Stimulated activated CD8-positive, alpha-beta memory T cell treated with anti-CD3 and anti-CD28 coated beads, Interleukin-4, amount 100 ng/mL, for 1 hour (primary cell): Measurements from ENCODE around the gene STARD9.

Experiments
- DNase-seq, 2 donors: peaks; one replicate each; pipeline ENCODE4 v3.0.0-alpha.2; 2020; ENCODE audit warnings: low read depth in 2 of 2, low spot score in 1 of 2

Gene STARD9

DNA sequence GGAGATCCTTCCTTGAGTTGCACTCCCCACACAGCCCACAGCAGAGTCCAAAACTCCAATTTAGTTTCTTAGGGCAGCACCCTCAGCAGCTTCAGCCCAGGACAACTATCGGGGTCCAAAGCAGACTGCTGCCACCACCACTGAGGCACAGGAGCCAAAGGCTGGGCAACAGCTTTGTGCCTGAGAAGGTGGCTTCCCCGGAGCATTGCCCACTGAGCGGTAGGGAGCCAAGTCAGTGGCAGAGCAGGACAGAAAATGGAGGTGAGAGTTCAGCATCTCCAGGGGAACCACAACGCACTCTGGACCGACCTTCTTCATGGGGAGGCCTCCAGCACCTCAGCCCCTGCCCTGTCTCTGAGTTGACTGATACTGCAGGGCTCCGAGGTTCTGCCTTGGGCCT, 118.1 kb downstream of the STARD9 start:
- DNase-seq = no peak

DNA sequence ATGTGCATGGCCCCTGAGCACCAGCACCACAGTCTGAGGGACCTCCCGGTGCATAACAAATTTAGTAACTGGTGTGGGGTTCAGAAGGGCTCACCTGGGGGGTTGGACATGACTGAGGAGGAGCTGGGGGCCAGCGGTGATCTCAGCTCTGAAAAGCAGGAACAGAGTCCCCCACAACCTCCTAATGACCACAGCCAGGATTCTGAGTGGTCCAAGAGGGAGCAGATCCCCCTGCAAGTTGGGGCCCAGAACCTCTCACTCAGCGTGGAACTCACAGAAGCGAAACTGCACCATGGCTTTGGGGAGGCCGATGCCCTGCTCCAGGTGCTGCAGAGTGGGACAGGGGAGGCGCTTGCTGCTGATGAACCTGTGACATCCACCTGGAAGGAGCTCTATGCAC, 118.5 kb downstream of the STARD9 start:
- no peak for DNase-seq

DNA sequence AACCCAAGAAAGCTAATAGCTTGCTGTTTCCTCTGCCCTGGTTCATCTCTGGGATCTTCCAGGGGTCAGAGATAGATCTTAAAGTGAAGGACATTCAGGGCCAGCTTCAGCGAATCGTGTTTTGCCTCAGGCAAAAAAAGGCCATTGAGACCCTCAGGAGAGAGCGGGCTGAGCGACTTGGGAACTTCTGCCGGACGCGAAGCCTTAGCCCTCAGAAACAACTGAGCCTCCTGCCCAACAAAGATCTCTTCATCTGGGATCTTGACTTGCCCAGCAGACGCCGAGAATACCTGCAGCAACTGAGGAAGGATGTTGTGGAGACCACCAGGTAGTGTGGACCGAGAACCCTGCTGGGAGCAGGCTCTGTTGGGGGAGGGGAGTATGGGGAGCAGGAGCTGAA, 119.0 kb downstream of the STARD9 start:
- DNase-seq = no peak

DNA sequence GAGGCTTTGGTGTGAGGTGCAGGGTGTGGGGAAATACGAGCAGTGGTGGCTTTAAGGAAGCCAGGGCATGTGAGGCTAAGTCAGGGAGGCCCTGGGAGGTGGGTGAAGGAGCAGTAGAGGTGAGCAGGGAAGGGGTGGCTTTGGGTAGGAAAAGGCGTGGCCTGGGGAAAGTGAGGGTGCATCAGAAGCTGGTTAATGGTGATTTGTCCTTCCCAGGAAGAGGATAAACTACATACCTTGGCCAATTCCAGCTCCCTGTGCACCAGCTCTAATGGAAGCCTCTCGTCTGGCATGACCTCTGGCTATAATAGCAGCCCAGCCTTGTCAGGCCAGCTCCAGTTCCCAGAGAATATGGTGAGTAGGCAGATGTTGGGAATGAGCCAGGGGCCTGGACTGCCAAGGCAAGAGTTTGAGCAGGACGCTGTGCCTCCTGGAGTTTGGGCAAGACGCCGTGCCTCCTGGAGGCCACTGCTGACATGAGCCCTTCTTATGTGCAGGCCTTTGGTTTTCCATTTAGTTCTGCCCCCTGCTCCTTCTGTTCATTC, 120.2 kb downstream of the STARD9 start:
- DNase-seq = no peak

DNA sequence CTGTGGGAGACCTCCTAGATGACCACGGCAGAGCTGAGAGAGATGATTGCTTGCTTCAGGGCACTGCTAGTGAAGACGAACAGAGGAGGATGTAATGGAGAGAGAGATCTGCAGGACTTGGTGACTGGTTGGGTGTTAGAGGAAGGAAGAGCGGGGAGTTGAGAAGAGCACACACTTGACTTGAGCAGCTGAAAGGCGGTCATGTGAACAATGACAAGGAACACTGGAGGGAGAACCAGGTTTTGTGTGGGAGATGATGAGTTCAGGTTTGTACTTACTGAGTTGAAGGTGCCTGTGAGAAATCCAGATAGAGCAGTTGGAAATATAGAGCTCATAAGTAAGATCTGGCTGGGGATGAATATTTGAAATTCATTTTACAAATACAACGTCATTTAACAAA, 121.2 kb downstream of the STARD9 start:
- DNase-seq = no peak

DNA sequence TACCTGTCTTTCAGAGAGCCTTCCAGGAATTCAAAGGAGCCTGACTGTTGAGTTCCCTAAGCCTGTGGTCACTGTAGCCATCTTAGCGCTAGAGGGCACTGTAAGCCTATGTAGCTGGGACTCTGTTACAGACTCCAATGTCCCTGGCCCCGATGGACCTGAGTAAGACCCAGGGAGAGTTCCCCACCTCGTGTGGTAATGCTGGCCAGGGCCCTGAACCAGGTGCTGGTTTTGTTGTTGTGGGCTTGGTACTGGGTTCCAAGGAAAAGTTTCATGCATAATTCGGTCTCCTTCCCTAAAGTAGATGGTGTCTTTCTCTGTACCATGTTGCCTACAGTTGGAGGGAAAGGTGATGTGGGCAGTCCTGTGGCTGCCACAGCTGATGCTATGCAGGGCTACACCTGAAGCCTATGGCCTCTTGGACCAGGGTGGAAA, 129.1 kb downstream of the STARD9 start:
- DNase-seq = peak in 1 of 2 donors; percentile 39

DNA sequence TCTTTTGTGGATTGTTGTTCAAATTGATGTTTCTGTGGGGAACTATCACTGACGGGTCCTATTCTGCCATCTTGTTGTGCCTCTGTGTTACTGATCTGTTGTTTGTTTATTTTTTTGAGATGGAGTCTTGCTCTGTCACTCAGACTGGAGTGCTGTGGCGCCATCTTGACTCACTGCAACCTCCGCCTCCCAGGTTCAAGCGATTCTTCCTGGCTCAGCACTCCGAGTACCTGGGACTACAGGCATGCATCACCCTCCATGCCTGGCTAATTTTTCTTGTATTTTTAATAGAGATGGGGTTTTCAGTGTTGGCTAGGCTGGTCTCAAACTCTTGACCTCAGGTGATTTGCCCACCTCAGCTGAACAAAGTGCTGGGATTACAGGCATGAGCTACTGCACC, 129.9 kb downstream of the STARD9 start:
- DNase-seq = no peak

DNA sequence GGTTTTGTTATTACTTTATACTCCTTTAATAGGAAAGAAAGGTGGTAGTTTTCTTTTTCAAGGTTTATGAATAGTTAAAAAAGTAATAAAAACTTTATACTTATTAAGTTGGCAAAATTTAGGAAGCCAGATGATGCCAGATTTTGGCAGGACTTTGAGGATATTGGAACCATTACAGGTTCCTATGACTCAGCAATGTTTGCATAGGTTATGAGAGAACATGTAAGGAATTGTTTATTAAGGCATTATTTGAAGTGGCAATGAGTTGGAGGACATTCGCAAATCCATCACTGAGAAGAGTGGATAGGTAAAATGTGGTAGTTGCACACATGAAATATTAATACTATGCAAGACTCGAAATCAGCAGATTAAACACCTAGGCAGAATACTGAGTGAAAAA, 131.7 kb downstream of the STARD9 start:
- DNase-seq = no peak

DNA sequence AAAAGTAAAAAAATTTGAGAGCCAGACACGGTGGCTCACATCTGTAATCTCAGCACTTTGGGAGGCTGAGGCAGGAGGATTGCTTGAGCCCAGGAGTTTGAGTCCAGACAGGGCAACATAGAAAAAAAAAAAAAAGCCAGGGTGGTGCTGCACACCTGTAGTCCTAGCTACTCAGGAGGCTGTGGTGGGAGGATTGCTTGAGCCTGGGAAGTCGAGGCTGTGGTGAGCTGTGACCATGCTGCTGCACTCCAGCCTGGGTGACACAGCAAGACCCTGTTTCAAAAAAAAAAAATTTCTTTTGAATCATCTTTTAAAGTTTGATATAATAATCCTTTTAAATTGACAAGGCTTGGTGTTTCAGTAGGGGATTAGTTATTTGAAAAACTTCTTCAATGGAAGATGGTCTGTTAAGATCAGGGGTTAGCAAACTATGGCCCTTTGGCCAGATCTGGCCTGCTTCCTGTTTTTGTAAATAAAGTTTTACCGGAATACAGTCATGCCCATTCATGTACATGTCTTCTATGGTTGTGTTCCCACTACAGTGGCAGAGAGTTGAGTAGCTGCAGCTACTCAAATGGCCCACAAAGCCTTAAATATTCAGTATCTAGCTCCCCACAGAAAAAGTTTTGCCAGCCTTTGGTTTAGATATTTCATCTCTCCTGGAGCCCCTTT, 132.6 kb downstream of the STARD9 start:
- no peak for DNase-seq

DNA sequence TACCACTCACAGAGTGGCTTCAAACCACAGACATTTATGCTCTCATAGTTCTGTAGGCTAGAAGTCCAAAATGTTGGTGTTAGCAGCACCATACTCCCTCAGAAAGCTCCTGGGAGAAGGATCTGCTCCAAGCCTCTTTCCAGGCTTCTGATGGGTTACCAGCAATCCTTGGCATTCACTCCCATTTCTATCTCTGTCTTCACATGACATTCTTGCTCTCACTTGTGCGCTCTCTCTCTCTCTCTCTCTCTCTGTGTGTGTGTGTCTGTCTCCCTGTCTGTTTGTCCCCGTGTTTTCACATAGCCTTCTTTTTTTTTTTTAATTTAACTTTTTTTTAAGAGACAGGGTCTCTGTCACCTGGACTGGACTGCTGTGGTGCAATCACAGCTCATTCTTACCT, 135.3 kb downstream of the STARD9 start:
- DNase-seq = no peak

DNA sequence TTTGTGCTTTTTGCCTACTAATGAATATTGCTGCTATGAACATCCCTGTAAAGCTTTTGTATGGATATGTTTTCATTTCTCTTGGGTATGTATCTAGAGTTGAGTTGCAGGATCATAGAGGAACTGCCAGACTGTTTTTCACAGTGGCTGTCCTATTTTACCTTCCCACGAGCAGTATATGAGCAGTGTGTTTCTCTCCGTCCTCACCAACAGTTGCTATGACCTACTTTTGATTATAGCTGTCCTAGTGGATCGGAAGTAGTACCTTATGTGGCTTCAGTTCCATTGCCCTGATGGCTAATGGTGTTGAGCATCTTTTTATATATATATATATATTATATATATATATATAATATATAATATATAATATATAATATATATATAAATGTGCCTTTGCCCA, 136.3 kb downstream of the STARD9 start:
- no peak for DNase-seq

DNA sequence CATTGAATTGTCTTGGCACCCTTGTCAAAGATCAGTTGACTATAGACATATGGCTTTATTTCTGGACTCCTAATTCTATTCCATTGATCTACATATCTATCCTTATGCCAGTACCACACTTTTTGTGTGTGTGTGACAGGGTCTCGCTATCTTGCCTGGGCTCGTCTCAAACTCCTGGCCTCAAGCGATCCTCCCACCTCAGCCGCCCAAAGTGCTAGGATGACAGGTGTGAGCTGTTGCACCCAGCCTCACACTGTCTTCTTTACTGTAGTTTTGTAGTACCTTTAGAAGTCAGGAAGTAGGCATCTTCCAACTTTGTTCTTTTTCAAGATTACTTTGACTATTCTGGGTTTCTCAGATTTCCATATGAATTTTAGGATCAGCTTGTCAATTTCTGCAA, 137.2 kb downstream of the STARD9 start:
- no peak for DNase-seq

DNA sequence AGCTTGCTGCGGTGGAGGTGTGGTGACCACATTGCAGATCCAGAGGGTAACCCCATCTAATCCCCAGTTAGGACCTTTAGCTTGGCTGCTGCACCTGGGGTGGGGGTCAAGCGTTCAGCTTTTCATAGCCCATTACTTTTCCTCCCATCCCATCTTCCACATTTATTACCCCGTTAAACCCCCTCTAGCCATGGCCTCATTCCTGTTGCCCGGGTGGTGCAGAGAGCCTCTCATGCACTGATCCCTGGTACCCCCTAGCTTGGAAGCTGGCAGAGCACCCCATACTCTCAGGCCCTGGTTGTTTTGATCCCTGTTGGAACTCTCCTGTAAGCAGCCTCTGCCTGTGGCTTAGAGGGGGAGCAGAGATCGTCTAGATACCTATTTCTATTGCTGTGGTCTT, 140.7 kb downstream of the STARD9 start:
- DNase-seq = no peak

DNA sequence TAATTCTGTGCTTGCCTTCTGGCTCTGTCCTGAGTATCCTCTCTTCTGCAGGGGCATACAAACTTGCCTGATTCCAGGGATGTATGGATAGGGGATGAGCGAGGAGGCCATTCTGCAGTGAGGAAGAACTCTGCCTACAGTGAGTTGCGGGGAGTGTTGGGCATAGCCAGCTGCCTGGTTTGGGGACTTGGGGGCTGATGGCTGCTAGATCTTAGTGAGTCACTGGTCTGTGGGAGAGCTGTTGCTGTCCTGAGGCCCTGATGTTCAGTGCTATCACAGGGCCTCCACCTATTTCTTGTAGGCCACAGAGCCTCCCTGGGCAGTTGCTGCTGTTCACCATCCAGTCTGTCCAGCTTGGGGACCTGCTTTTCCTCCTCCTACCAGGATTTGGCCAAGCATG, 141.2 kb downstream of the STARD9 start:
- no peak for DNase-seq

DNA sequence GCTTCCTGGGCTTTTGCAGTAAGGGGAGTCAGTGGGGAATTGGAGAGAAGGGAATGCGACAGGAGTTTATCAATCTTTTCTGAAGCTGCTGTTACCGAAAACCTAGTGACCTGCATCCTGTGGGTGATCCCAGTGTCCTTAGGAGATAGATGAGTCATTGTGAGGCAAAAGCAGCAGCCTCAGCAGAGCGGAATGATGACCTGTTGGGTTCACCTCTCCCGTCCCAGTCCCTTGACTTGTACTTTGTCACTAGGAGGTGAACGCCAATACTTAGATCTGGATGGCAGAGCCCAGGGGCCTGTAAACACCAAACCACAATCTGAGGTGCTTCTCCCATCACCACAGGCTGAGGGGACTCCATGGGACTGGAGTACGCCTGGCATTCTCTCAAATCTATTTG, 143.6 kb downstream of the STARD9 start:
- DNase-seq = no peak

DNA sequence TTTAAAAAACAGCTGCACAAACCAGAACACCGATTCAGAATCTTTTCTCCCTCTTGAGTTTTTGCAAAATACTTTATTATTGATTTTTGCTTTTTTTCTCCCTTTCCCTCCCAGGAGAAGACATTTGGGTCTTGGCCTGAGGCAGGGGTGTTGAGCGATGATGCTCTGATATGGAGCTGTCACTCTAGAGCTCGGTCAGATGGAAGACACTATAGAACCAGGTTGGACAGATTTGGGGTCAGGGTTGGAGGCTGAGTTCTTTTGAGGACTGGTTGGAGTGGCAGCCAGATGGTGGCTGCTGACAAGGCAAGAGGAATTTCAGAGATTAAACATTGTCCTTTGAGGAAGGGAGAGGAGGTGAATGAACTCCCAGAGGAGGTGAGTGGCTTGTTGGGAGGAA, 144.7 kb downstream of the STARD9 start:
- no peak for DNase-seq

DNA sequence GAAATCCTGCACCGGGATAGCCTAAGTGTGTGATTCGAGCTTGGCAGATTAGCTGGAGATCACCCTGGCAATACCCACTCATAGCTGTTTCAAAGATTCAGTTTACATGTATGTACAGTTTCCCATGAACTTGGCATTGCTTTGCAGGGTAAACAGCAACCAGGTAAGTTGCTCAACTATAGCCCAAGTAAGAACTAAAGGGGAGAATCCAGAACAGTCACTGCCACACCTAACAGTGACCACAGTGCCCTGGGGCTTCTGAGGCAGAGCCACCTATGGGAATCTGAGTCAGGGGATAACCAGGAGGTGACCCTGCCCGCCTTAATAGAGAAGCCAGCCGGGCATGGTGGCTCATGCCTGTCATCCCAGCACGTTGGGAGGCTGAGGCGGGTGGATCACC, 145.6 kb downstream of the STARD9 start:
- no peak for DNase-seq

DNA sequence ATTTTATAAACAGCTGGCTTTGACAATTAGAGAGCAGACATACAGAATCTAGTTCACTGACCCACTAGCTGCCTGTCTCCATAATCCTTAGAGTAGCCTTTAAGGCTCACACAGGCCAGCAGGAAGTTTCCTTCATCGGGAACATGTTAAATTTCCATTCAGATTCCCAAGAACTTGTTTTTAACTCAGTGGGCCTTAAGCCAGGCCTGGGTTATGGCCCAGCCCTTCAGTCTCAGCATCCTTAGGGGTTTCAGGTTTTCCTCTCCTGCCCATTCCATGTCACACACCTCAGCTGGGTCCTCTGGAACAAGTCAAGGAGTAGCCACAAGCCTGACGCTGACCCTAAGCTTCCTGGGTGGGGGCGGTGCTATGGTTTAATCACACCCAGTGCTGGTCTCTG, 146.5 kb downstream of the STARD9 start:
- DNase-seq = no peak

DNA sequence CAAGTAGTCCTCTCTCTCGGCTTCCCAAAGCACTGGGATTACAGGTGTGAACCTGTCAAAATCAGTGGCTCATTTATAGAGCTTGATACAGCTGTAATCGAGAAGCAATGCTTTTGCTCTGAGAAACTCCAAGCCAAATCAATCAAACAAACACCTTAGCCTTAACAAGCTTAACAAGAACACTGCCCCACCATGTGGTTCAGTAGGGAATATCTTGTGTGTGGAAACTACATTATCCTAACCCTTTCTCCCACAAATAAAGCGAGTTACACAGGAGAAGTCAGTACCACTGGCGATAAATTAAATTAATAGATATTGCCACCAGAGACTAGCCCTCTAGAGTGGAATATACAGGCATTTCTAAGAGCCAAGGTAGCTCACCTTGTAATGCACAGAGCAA, 147.7 kb downstream of the STARD9 start:
- DNase-seq = no peak

DNA sequence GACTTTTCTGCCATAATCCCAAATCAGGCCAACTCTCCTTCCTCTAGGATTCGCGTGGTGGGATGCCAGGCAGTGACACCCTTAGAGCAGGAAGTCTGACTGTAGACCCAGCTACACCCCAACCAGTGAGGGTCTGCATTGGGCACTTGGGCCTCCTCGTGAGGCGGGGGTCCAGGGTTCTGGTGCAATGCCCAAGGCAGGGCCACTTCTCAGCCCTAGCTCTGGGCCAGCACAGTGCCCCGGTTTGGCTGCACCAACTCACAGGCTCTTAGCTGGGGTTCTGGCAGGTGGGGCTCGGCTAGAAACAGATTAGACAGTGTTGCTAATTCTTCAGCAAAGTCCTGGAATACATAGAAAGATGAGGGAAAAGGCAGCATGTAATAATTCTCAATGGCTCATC, 148.9 kb downstream of the STARD9 start:
- no peak for DNase-seq

DNA sequence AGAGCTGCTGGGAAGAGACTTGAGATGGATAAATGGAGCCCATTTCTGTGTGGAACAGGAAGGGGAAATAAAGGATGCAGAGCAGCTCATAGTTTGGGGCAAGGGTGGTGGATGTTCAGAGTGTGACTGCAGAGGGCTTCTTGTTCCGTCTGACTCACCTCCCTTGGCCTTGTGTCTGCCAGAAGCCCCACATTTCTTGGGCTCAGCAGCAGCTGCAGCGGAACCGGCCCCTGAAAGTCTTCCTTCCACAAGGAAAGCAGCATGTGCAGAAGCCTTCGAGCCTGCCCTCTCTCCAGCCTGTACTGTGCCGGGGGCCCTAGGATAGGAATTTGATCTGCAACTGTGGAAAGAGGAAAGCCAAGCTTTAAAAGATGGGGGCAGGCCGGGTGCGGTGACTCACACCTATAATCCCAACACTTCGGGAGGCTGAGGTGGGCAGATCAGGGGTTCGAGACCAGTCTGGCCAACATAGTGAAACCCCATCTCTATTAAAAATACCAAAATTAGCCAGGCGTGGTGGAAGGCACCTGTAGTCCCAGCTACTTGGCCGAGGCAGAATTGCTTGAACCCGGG, 150.0 kb downstream of the STARD9 start:
- no peak for DNase-seq

DNA sequence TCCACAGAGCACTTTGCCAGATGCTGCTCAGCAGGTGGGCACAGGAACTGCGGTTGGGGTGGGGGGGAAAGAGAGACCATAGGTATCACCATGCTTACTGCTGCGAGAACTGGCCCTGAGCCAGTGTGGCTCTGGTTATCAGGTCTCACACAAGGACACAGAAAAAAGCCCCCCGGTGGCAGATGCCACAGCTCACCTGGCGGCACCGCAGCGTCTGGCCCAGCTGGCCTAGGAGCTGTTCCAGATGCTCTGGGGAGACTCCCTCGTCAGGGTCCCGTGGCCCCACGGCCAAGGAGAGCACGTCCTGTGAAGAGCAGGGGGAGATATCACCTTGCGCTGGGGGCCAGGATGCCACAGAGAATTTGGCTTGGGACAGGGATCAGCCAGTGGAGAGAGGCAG, 150.7 kb downstream of the STARD9 start:
- DNase-seq = no peak

DNA sequence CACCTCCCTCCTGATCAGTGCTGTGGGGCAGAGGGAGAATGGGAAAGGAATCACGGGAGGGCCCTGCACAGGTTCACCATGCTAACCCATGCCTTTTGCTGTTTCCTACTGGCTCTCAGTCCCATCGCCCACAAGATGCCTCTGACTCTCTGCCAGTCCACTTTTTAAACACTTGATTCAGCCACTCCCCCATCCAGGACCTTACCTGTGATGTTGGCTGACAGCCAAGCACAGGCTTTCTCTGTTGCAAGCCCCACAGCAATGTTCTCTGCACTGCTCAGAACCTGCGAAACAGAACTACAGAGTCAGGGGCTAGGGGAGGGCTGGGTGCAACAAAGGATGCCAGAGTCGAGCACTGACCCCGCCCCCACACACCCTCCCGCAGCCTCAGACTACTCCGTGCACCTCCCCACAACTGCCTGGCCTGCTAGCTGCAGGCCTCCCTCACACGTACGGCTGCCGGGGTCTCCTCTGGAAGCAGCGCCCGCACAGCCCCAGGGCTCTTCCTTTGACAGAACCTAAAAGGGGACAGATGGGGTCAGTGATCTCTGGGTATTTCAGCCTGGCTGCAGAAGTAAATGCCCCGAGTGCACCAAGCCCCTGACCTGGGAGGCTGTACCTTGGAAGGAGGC, 152.5 kb downstream of the STARD9 start:
- DNase-seq = no peak
